Measurements from ENCODE around the gene SLC35B1. TPM values are rescaled to one million over a fixed set of nuclear protein-coding genes. Genes with fewer than 3 reads are reported as not detected.

The SLC35B1 gene
- polyA plus RNA-seq, 1 experiment, result 116 TPM

- ChIA-PET POLR2A (no interaction called here), CTCF (interaction anchor here (1.1 to 2.0 kb wide), 6 partner anchors 10 to 125 kb away, joined by 3 to 9 read pairs (median 4); partner anchors contain the start of gene NXPH3)
Observed at GRCh38 chr17:49681106-49681979, 26.4 kb downstream of the SLC35B1 start.

GRCh38 chr17:49680314-49680713 is 27.4 kb downstream of the SLC35B1 start:
- TF ChIP-seq CTCF (IDR thresholded peaks at IDR 0.05; ENCODE audit: insufficient read depth, low read depth, low read length), result no peak
- CTCF ChIA-PET, result interaction anchor here (1.2 kb wide), 1 partner anchor 104 kb away, joined by 3 read pairs; the partner anchor contains the start of gene NXPH3
- Histone ChIP-seq H3K4me3 (ENCODE audit: low read depth, low read length) (no peak overlapping the region), H3K27me3 (ENCODE audit: control insufficient read depth, insufficient read depth, low read length) (0 out of 2 replicates have a peak, but pooled peaks cover 2% of the 10 kb centered on the region), H3K36me3 (ENCODE audit: control insufficient read depth, insufficient read depth, low read length) (no peaks in the 10 kb centered on the region)
- POLR2A ChIA-PET, result no interaction called here
- DNase-seq (ENCODE audit: low read depth), result no peak

More at GRCh38 chr17:49681106-49681979, 26.4 kb downstream of the SLC35B1 start:
- TF ChIP-seq CTCF (IDR thresholded peaks at IDR 0.05; ENCODE audit: insufficient read depth, low read depth, low read length), result no peak
- Histone ChIP-seq H3K36me3 (ENCODE audit: control insufficient read depth, insufficient read depth, low read length) (no peaks in the 10 kb centered on the region), H3K4me3 (ENCODE audit: low read depth, low read length) (no peak overlapping the region), H3K27me3 (ENCODE audit: control insufficient read depth, insufficient read depth, low read length) (0 out of 2 replicates have a peak, but pooled peaks cover 2% of the 10 kb centered on the region)
- DNase-seq (ENCODE audit: low read depth), result no peak

GRCh38 chr17:49677933-49678847 is 29.6 kb downstream of the SLC35B1 start, which contains the start of gene SPOP:
TSS of gene SPOP (minus strand) at chr17:49678097. CDS start at chr17:49622810, 55,287 bp downstream.
- POLR2A ChIA-PET, result no interaction called here
- no peak for TF ChIP-seq CTCF (IDR thresholded peaks at IDR 0.05; ENCODE audit: insufficient read depth, low read depth, low read length)

GRCh38 chr17:49677134-49677932 is 30.4 kb downstream of the SLC35B1 start:
- Histone ChIP-seq H3K4me3 (ENCODE audit: low read depth, low read length) (peak overlapping the region; percentile 95), H3K36me3 (ENCODE audit: control insufficient read depth, insufficient read depth, low read length) (no peaks in the 10 kb centered on the region), H3K27me3 (ENCODE audit: control insufficient read depth, insufficient read depth, low read length) (0 out of 2 replicates have a peak, but pooled peaks cover under 1% of the 10 kb centered on the region)
- peak; percentile 54 for DNase-seq (ENCODE audit: low read depth)
- POLR2A ChIA-PET, result no interaction called here
- CTCF ChIA-PET, result interaction anchor here (0.6 to 3.8 kb wide), 5 partner anchors 91 to 175 kb away, joined by 3 to 15 read pairs (median 4); partner anchors contain the start of gene NXPH3
- TF ChIP-seq CTCF (IDR thresholded peaks at IDR 0.05; ENCODE audit: insufficient read depth, low read depth, low read length), result 0 out of 2 replicates have a peak, but pooled peaks have one; percentile 18

More at GRCh38 chr17:49677933-49678847, 29.6 kb downstream of the SLC35B1 start, which contains the start of gene SPOP:
- Histone ChIP-seq H3K36me3 (ENCODE audit: control insufficient read depth, insufficient read depth, low read length) (no peaks in the 10 kb centered on the region), H3K4me3 (ENCODE audit: low read depth, low read length) (peak within 1 kb of the TSS; percentile 95), H3K27me3 (ENCODE audit: control insufficient read depth, insufficient read depth, low read length) (0 out of 2 replicates have a peak, but pooled peaks cover 2% of the 10 kb centered on the region)
- DNase-seq (ENCODE audit: low read depth), result peak; percentile 93
- CTCF ChIA-PET, result interaction anchor here (1.7 to 3.8 kb wide), 2 partner anchors 11 to 102 kb away, joined by 8 to 15 read pairs; partner anchors contain the start of gene NXPH3
